ENCODE measurements around the gene ASIC3.
A peak's percentile ranks its signal among the peaks of the same experiment; 100 is the strongest.

ASIC3 gene

DNA sequence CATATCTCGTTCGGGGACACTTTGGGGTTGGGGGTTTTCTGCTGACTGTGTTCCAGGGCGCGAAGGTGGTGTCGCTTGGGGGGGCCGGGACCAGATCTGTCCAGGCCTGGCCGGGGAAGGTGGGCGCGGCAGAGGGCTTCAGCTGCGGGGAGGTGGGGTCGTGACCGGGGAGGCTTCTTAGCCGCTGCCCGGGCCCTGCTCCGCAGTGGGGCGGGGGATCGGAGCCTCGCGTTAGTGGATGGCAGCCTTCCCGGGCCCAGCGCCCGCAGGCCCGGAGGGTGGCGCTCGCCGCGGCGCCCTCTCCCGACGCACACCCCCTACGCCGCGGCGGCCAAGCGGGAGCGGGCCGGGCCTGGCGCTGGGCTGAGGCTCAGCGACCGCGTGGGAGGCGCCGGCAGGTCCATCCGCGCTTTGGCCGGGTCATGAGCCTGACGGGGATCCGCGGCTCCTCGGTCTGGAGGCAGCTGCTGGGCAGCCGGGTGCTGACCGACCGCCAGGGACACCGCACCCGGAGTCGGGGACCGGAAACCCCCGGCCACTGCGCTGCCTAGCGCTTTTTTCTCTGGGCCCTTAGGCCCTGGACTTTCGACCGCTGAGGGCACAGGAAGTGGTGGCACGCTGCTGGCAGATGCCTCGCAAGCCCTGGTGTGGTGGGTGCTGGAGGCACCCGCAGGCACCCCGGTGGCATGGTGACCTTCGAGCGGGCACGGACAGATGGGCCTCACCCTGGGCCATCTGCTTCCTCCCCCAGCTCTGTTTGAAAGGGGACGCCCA lies 39.1 kb downstream of the ASIC3 start:
- DNase-seq = peak; percentile 65

GRCh38 chr7:151088019-151088855 lies 39.9 kb downstream of the ASIC3 start:
- no peak for DNase-seq

DNA sequence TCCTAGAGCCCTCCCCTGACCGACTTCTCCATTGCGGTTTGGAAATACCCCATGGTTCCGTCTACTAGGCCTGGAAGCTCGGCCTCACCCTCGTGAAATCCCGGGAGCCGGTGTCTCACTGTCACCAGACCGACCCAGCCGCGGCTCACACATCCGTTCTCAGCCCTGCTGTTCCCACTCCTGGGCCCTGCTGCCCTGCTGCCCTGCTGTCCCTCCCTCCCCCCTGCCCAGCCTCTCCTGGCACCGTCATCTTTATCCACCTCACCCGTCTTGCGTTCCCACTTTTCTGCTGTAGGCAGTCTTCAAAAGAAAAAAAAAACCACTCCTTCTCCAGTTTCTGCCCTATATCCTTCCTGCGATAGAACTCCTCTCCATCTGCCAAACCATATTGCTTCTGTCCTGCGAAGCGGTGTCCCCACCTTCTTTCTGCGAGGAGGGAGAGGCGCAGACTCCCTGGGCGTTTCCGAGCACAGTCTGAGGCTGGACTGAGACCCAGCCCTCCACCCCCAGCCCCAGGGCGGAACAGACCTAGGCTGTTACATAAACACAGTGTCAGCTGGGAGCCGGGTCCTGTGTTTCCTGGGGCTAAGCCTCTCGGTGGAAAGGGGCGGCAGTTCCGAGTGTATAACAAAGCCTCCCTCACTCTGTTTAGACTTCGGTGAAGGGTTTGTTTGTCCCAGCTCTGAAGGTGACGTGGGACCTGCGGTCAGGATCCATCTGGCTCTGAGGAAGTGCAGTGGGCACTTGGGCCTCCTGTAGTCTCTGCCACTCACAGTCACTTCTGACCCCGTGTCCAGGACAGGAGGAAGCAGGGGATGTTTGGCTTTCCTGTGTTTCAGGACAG lies 40.7 kb downstream of the ASIC3 start:
- DNase-seq = peak; percentile 67

DNA sequence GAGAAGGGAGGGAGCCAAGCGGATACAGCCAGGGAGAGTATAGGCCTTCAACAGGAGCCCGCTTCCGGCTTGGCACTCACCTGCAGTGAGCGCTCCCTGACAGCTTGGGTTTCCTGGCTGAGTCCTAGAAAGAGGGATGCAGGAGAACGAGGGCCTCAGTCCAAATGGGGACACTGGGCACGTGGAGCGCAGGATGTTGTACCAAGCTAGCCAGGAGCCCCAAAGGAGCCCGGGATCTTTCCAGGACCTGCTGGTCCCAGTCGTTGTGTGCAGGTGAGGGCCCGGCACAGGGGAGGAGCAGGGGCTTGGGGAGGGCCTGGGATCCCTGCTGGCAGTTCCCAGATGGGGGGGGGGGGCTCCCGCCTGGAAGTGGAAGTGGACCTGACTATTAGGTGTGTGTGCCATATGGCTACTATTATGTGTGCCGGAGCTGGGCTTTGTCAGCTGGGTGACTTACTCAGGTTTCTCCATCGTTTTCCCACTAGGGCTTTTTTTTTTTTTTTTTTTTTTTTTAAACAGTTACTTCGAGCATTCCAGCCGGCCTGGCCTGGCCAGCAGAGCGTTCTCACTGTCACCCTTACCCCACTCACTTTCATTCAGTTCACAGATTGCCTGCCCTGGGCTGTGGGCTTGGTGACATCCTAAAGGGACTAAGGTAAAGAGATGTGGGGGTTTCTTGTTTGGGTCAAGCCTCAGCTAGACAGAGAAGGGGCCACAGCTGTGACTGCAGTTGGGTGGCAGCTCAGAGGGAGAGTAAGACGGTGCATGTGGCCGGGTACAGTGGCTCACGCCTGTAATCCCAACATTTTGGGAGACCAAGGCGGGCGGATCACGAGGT lies 41.8 kb downstream of the ASIC3 start:
- DNase-seq = no peak

GRCh38 chr7:151091003-151091402 lies 42.7 kb downstream of the ASIC3 start:
- no peak for DNase-seq

DNA sequence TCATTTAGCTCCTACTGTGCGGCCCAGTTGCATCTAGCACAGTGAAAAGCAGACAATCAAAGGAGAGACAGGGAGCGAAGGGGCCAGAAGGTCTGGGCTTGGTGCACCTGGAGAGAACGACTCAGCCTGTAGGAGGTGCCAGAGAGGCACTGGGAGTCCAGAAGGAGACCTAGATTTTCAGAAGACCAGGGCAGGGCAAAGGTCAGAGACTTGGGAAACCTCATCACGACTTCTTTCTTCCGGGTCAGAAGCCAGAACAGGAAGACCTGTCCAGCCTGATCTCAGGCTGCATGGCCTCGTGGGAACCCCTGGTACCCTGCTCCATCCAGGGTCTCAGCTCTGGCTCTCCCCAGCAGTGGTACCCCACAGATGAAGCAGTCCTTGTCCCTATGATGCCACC lies 43.1 kb downstream of the ASIC3 start:
- no peak for DNase-seq

GRCh38 chr7:151091988-151092387 lies 43.7 kb downstream of the ASIC3 start:
- no peak for DNase-seq

DNA sequence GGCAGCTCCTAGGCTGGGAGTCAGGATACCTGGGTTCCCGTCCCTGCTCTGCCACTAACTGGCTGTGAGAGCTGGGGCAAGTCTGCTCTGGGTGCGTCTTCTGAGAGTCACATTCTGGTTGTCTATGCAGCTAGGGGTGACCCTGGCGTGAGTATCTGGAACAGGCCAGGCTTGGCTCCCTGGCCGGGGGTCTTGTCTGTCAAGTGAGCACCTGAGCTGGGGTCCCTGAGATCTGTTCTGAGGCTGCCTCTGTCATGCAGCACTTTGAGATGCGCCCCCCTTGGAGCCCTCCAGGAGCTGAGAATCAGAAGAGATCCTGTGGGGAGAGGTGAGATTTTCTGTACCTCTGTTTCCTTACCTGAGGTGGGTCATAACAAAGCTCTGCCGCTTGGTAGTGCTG lies 45.4 kb downstream of the ASIC3 start:
- DNase-seq = no peak

- no peak for DNase-seq
These were observed 46.3 kb downstream of the ASIC3 start for GRCh38 chr7:151094675-151095074.

GRCh38 chr7:151095123-151095797 lies 46.9 kb downstream of the ASIC3 start:
- DNase-seq = no peak

- DNase-seq = no peak
These were observed 47.6 kb downstream of the ASIC3 start for GRCh38 chr7:151095828-151096475.

GRCh38 chr7:151099486-151100211 lies 51.3 kb downstream of the ASIC3 start:
- DNase-seq = no peak

- DNase-seq = no peak
These were observed 52.6 kb downstream of the ASIC3 start for GRCh38 chr7:151100921-151101320.

DNA sequence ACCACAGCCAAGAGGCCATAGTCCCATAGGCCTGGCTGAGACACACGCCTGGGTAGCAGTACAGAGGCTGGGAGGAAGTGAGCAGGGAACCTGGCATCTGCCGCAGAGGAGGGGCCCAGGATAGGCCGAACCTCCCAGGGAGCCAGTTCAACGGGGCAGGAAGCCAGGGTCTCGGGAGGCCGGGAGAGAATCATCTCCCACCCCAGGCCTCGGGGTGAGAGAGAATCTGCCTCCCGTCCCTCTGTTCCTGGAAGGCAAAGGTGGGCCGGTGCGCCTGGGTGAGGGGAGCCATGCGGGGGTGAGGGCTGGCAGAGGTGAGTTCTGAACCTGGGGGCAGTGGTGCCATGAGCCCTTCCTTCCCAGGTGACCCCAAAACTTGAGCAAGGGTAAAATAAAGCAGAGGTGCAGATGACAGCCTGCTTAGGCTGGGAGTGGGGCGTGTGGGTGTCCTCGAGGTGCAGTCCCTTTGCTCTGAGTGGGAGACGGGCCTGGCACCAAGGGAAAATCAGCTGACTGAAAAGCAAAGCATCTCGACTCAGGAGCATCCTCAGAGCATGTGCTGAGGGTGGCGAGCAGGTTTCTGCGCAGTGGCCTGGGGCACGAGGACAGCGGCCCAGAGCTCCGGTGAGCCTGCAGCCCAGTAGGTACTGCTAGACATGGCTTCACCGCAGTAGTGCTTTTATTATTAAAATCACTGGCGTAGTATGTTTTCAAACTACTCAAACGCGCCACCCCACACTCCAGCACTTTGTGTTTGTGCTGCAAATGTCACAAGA lies 53.5 kb downstream of the ASIC3 start:
- no peak for DNase-seq
